ENCODE measurements around the gene IL13RA1.

Gene IL13RA1

GRCh38 chrX:118698516-118699170 is 28.8 kb upstream of the IL13RA1 start (continued):
- TF ChIP-seq ZBTB44 (tag by site-specific recombination; IDR thresholded peaks at IDR 0.05) (no peak), GFI1B (tag by site-specific recombination; IDR thresholded peaks at IDR 0.05) (no peak), ZNF660 (tag by site-specific recombination; IDR thresholded peaks at IDR 0.05) (no peak), ZNF580 (tag by site-specific recombination; IDR thresholded peaks at IDR 0.05) (no peak), ZNF510 (tag by site-specific recombination; IDR thresholded peaks at IDR 0.05; ENCODE audit: insufficient replicate concordance) (no peak), ZNF645 (tag by site-specific recombination; IDR thresholded peaks at IDR 0.05) (no peak), SETDB1 (IDR thresholded peaks at IDR 0.05; ENCODE audit: insufficient read length, low read length) (no peak), KLF10 (tag by site-specific recombination; IDR thresholded peaks at IDR 0.05) (no peak), ZNF211 (tag by site-specific recombination; IDR thresholded peaks at IDR 0.05; ENCODE audit: low read depth) (no peak), ZIC2 (tag by site-specific recombination; IDR thresholded peaks at IDR 0.05) (no peak), ZNF248 (tag by site-specific recombination; IDR thresholded peaks at IDR 0.05) (no peak), ZEB2 (tag by site-specific recombination; IDR thresholded peaks at IDR 0.05) (no peak)
- TF ChIP-seq, protein P1, sequence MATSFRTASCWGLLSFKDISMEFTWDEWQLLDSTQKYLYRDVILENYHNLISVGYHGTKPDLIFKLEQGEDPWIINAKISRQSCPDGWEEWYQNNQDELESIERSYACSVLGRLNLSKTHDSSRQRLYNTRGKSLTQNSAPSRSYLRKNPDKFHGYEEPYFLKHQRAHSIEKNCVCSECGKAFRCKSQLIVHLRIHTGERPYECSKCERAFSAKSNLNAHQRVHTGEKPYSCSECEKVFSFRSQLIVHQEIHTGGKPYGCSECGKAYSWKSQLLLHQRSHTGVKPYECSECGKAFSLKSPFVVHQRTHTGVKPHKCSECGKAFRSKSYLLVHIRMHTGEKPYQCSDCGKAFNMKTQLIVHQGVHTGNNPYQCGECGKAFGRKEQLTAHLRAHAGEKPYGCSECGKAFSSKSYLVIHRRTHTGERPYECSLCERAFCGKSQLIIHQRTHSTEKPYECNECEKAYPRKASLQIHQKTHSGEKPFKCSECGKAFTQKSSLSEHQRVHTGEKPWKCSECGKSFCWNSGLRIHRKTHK (tag by site-specific recombination; IDR thresholded peaks at IDR 0.05): no peak

DNA sequence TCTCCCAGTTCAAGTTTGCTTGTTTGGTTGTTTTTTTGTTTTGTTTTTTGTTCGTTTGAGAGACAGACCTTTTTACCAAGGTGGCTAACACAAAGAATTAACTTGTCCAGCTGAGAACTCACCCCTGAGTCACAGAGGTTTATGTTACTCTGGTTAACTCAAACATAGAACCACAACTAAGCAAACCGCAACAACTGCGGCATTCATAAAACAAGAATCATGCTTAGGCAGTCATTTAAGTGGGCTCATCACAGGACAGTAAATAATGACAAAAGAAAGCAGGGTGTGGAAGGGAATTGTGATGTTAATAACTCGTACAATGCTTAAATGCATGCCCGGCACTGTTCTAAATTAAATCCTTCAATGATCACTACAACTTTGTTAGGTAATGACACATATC is 24.7 kb upstream of the IL13RA1 start:
- TF ChIP-seq ZNF433 (tag by site-specific recombination; IDR thresholded peaks at IDR 0.05; ENCODE audit: low read depth): no peak
- TF ChIP-seq ZNF132 (tag by site-specific recombination; IDR thresholded peaks at IDR 0.05; ENCODE audit: borderline replicate concordance): no peak
- TF ChIP-seq GLIS1 (tag by site-specific recombination; IDR thresholded peaks at IDR 0.05): no peak
- TF ChIP-seq, protein P2, sequence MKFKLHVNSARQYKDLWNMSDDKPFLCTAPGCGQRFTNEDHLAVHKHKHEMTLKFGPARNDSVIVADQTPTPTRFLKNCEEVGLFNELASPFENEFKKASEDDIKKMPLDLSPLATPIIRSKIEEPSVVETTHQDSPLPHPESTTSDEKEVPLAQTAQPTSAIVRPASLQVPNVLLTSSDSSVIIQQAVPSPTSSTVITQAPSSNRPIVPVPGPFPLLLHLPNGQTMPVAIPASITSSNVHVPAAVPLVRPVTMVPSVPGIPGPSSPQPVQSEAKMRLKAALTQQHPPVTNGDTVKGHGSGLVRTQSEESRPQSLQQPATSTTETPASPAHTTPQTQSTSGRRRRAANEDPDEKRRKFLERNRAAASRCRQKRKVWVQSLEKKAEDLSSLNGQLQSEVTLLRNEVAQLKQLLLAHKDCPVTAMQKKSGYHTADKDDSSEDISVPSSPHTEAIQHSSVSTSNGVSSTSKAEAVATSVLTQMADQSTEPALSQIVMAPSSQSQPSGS (tag by site-specific recombination; IDR thresholded peaks at IDR 0.05; ENCODE audit: low read depth): no peak
- TF ChIP-seq, protein P3, sequence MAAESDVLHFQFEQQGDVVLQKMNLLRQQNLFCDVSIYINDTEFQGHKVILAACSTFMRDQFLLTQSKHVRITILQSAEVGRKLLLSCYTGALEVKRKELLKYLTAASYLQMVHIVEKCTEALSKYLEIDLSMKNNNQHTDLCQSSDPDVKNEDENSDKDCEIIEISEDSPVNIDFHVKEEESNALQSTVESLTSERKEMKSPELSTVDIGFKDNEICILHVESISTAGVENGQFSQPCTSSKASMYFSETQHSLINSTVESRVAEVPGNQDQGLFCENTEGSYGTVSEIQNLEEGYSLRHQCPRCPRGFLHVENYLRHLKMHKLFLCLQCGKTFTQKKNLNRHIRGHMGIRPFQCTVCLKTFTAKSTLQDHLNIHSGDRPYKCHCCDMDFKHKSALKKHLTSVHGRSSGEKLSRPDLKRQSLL (tag by site-specific recombination; IDR thresholded peaks at IDR 0.05): no peak
- TF ChIP-seq ZNF248 (tag by site-specific recombination; IDR thresholded peaks at IDR 0.05): no peak
- no peak for TF ChIP-seq GFI1B (tag by site-specific recombination; IDR thresholded peaks at IDR 0.05)
- no peak for TF ChIP-seq ZNF341 (tag by site-specific recombination; IDR thresholded peaks at IDR 0.05; ENCODE audit: low read depth)
- no peak for TF ChIP-seq ZNF335 (tag by site-specific recombination; conservative IDR thresholded peaks at IDR 0.05)
- TF ChIP-seq SP7 (tag by site-specific recombination; IDR thresholded peaks at IDR 0.05): no peak
- no peak for TF ChIP-seq HOXD13 (CRISPR knock-in tag; IDR thresholded peaks at IDR 0.05; ENCODE audit: borderline replicate concordance)
- TF ChIP-seq KLF9 (tag by site-specific recombination; IDR thresholded peaks at IDR 0.05; ENCODE audit: low read depth): no peak
- no peak for TF ChIP-seq ZNF549 (tag by site-specific recombination; IDR thresholded peaks at IDR 0.05)
- no peak for TF ChIP-seq KLF16 (tag by site-specific recombination; IDR thresholded peaks at IDR 0.05)
- no peak for TF ChIP-seq GLI4 (tag by site-specific recombination; IDR thresholded peaks at IDR 0.05)
- no peak for TF ChIP-seq ZNF473 (tag by site-specific recombination; IDR thresholded peaks at IDR 0.05)
- no peak for TF ChIP-seq ZFHX2 (tag by site-specific recombination; conservative IDR thresholded peaks at IDR 0.05)
- no peak for TF ChIP-seq ZNF776 (tag by site-specific recombination; IDR thresholded peaks at IDR 0.05; ENCODE audit: borderline replicate concordance)
- POLR2A ChIA-PET: no interaction called here
- H3K4me3 ChIP-seq (ENCODE audit: low read depth, low read length): no peak overlapping the region
- no peaks in the 10 kb centered on the region for H3K9me3 ChIP-seq (ENCODE audit: control insufficient read depth, insufficient read depth, low read depth, low read length)
- H3K4me1 ChIP-seq (ENCODE audit: control insufficient read depth, insufficient read depth, low read length): no peaks in the 10 kb centered on the region
- H3K36me3 ChIP-seq (ENCODE audit: control insufficient read depth in 2 of 2, insufficient read depth in 1 of 2, low read length in 2 of 2): no peaks in the 10 kb centered on the region
- H3K27ac ChIP-seq (ENCODE audit: extremely low read depth, low read depth, low read length): no peak overlapping the region
- CTCF ChIA-PET: no interaction called here

All from HEK293 (cell line).